ENCODE data around the gene CR1L. TPM values are rescaled to one million over a fixed set of nuclear protein-coding genes. Genes with fewer than 3 reads are reported as not detected.
"Not testable (repeated sequence)": the region's sequence is repeated elsewhere in the genome, so short reads cannot be mapped to it uniquely, and the experiment has no call there.

The CR1L gene
- total RNA-seq, 1 experiment from 2014 or later: not detected

DNA sequence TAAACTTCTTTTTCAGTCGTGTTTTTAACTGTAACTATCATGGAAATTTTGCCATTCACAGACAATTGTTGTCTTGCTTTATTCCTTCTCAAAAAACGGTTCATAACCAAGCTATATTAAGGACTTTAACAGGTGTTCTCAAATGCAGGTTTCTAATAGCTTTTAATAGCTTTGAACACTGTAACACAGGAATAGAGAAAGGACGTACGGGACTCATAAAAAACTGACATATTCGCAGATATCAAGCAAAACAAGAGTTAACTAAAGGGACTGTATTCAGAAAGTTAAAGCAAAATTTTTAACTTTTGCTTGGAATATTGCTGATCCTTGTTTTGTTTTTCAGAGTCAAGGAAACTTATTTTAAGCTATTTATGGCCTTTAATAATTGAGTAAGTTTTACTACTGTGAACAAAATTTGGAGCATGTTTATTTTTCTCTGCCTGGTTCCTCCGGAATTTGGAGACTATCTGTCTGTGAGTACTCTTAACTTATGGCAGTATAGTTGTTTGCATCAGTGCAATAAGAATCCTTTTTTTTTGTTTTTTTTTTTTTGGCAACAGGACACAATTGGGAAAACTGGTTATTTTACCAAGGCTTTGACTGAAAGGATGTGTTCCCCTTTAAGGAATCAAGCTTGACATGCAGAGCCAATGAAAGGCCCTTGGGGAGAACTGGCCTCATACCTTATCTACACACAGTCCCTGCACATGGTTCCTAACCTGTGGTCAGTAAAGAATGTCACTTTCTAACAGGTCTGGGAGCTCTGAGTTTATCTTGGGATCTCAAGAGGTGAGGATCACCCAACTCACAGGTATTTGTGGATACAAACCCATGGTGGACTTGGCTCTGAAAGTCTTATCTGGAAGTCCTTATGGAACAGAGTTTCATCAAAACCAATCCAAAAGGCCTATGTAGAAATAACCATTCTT, 101.2 kb downstream of the CR1L start:
- peak; percentile 34 for DNase-seq (ENCODE audit: low read depth)

DNA sequence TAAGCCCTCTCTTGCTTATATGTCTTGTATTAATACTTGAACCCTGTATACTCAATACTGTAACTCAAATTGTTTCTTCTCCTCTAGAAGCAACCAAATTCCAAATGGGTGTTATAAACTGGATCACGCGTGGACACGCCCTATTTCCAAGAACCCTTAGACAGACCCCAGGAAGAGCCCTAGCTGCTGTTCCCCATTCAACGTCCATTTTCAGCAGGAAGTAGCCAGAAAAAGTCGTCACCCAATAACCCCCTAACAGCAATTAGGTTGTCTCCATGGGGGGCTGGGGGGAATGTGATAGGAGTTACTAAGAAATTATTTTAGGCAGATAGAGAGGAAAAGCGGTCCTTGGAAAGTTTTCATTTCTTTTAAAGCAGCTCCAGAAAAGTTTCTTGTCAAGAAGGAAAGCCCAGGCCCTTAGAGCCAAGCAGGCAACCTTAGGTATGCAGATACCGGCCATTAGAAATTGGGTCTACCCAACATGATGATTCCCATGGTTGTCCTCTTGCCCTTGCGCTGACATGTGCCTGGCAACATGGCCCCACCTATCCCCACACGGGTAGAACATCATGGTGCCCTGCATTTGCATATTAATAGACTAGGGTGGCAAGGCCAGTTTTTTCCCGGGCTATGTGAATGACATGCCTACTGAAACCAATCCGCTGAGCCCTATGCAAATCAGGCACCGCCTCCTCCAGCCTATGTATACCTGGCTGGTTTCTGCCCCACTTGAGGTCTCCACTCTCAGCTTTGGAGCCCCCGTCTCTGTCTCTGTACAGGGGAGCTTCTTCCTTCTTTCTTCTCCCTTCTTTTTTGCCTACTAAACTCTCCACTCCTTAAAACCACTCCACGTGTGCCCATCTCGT, 102.9 kb downstream of the CR1L start:
- no peak for DNase-seq (ENCODE audit: low read depth)

DNA sequence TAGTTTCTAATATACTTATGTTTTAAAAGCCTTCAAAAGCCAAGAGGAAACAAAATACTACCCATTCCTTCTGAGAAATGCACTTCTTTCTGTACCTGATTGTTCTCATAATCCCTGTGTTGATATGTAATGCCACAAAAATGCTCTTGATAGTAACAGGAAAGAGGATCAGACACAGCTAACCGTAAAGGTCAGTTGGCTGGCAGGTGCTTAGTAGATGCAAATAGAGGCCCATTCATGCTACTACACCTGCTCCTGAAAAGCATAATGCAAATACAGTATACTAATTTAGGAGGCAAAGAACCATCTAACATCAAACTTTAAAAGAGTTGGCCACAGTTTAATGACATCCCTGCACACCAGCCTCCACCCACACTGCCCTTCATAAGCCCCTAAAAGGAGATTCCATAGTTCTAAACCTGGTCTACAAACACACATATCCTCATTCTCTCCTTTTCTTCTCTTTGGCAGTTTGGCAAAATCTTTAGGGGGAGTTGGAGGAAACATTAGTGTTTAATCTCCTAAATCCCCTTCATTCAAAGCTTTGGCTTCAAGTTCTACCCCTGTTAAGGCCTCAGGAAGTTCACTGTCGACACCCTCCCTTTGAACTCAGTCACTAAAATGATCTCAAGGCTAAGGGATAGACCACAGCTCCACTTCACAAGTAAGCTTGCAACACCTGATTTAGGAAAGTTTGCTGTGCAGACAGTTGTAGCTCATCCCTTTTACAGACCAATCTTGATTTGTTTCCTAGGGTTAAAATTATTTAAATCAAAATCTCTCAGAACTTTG, 104.0 kb downstream of the CR1L start:
- DNase-seq (ENCODE audit: low read depth): peak; percentile 50

DNA sequence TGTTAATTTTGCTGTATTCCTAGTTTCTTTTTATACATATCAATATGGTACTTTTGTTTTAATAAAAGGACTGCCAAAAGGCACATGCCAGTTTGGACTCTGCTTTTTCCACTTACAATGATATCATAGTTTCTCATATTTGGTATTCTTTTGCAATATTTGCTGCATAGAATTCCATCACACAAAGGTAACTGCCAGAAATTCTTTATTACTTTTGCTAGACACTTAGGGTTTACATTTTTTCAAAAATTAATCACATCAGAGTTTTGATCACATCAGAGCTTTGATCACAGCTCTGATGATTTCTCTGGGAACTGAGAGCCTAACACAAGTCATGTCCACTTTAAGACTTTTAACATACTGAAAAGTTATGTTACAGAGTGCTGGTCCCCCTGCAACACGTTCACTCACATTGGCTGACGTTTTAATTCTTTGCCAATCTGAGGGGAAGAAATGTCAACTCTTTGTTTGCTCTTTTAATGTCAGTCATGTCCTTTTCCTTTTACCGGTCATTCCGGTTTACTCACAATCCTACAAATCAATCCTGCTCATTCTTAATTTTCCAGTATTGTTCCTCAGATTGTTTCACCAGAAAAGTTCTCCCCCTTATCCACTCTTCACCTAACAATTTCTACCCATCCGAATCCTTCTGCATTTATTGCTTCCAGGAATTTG, 105.8 kb downstream of the CR1L start:
- DNase-seq (ENCODE audit: low read depth): no peak

DNA sequence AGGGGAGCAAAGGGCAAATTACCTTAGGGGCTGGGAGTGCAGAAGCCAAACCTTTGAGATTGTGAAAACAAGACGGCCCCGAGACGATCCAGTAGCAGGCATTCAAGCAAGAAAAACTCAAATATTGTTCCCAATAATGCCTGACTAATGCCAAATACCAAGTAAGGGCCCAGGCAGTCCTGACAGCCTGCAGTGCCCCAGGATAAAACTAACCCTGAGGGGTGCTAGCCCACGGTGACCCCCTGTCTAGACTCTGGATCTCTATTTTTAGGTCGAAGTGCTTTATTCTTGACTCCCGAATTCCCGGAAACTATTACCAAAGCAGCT, 106.5 kb downstream of the CR1L start:
- not testable (repeated sequence) for DNase-seq (ENCODE audit: low read depth)

DNA sequence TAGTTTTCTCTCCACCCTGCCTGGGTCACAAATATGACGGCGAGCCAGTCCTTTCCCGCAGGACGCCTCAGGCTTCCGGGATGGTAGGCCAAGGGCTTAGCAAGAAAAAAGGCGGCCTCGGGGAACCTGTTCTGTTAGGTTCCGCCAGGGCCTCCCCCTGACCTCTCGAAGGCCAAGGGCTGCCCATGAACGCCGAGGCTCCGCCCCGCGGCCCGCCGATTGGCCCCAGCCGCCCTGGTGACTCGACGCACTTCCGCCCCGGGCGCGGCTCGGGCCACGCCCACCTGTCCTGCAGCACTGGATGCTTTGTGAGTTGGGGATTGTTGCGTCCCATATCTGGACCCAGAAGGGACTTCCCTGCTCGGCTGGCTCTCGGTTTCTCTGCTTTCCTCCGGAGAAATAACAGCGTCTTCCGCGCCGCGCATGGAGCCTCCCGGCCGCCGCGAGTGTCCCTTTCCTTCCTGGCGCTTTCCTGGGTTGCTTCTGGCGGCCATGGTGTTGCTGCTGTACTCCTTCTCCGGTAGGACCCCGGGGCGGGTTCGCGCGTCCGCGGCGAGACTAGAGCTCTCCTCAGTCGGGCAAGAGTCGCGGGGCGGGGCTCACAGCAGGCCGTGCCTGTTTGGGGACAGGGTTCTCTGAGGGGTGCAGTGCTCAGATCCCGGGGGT, 107.0 kb downstream of the CR1L start, which contains the start of gene CD46:
Gene CD46 (plus strand): TSS at position 265 of the 666 bp plus-strand sequence. CDS start 159 bp downstream, at position 424.
- peak; percentile 98 for DNase-seq (ENCODE audit: low read depth)

DNA sequence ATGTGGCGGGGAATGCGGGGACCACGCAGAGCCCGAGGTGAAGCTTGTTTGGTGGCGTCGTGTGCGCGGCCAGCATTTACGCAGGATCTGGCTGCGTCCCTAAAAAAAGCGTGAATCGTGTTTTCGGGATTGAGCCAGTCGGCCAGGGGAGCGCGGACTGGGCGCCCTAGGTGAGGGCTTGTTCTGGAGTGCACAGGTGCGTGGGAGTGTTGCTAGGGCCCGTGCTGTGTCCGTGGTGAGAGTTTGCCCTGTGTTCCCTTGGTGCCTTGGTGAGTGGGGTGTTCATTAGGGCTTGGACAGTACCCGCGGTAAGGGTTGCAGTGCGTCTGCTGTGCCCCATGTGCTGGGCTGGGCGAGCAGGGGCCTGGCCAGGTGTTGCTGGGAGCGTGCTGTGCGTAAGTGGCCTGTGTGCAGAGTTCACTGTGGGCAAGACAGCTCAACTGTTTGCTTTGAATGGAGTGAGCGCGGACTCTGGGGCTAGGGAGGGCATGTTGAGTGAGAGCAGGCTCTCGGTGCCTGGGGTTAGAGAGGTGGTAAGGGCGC, 107.6 kb downstream of the CR1L start:
- peak; percentile 47 for DNase-seq (ENCODE audit: low read depth)

DNA sequence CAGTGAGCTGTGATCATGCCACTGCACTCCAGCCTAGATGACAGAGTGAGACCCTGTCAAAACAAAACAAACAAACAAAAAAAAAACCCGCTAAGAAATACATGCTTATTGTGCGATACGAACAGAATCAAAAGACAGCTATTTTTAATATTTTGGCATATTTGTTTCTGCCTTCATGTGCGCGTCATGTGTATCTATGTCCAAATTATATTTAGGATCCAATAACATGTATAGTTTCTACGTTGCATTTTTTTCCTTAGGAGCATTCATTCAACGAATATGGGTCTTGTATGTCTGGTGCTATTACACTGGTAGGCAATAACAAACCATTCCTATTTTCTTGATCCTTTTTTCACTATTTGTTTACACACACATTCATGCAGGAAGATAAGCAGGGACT, 108.7 kb downstream of the CR1L start:
- DNase-seq (ENCODE audit: low read depth): no peak

DNA sequence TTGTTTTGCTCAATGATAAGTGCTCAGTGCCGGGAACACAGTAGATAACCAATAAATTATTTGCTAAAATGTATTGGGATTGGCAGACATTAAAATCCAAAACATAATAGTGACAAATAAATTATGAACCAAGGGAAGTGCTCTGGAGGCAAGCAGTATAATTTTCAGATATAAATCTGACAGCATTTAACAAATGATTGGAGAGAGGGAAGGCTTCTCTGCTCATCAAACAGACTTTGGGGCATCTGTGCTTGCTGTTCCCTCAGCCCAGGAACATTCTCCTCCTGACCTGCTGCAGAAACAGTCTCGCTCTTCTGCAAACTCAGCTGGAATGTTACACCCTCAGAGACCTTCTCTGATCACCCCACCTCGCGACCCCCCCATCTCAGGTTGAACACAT, 109.1 kb downstream of the CR1L start:
- DNase-seq (ENCODE audit: low read depth): no peak

DNA sequence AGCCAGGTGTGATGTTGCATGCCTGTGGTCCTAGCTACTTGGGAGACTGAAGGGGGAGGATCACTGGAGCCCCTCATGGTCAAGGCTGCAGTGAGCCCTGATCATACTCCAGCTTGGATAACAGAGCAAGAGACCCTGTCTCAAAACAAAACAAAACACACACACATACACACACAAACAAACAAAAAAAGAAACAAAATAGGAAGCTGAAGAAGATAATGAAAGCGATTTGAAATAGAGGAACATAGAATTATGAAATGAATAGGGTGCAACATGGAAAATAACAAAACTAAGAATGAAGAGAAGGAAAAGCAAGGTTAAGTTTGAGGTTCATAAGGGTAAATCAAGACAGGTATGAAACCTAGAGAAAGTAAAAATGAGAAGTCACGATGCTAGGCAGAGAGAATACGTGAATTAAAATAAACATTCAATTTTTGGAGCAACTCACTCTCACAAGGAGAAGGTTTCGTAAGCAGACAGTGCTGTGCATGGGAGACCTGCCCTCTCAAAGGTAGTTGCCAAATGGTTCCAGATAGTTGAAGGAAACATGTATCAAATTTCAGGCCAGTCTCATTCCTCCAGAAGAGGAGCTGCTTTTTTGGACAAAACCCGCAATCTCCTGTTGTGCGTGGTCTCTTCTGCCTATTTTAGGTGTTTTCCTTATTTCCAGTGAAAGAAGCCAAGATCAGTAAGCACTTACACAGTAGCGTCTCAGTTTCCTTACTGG, 110.2 kb downstream of the CR1L start:
- DNase-seq (ENCODE audit: low read depth): no peak

DNA sequence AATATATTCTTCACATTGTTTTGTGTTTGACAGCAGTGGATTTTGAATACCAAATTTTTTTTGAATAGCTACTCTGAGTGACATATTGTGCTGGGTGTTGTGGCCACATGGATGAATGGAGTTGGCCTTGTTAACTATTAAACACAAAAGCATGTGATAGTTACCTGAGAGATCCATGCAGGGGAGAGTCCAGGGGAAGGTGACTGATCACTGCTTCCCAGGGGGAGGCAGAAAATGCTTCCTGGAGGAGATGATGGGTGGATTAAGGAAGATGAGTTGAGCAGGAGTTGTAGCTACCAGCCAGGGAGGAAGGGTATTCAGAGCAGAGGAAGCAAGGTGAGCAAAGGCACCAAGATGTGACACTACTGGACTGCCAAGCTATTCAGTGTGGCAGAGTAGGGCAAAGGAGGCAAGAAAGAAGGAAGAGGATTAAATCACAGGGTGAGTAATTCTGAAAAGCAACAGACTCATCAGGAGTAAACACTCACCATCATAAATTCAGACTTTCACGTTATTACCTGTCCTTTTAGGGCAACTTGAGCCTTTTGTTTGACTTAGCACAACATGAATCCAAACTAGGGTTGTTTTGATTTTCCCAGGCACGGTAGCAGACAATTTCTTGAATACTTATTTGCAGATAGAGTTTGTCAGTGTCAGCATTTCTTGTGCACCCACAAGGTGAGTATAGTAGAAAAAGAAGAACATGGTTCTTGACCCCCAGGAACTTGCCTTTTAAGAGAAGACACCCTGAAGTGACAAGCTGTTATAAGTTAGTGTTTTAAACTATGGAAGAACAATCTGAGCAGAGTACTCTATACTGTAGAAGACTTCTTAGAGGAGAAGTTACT, 111.1 kb downstream of the CR1L start:
- DNase-seq (ENCODE audit: low read depth): peak; percentile 31

DNA sequence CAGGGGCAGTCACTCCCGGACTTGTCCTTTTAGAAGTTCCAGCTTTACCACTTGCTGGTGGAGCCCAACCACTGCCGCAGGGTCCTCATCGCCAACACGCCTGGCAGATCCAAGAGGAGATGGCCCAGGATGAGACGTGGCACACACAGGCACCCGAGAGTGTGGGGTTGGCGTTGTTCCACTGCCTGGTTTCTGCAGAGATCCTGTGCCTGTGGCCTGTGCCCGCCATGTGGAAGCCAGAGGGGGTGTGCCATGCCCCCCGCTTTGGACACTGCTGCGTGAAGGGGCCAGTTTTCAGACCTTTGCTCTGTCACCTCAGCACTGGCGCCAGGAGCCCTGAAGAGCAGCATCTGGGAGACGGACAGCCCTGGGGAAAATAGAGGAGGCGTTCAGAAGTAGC, 117.7 kb downstream of the CR1L start:
- DNase-seq (ENCODE audit: low read depth): no peak

DNA sequence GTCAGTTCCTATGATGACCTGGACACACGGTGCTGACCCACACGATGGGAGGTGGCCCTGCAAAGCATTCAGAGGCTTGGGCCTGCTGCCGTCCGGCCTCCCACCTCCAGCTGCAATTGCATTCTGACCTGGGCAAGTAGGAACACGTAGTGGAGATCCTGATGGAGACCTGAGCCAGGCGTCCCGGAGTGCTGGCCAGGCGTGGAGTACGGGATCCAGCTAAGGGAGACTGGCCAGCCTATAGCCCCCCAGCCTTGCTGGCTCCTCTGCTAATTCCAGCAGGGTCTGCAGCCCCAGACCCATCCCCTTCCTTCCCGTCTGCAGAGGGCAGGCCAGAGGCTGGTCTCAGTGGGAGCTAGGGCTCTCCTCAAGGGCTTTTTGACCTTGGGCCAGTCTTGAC, 118.2 kb downstream of the CR1L start:
- no peak for DNase-seq (ENCODE audit: low read depth)

DNA sequence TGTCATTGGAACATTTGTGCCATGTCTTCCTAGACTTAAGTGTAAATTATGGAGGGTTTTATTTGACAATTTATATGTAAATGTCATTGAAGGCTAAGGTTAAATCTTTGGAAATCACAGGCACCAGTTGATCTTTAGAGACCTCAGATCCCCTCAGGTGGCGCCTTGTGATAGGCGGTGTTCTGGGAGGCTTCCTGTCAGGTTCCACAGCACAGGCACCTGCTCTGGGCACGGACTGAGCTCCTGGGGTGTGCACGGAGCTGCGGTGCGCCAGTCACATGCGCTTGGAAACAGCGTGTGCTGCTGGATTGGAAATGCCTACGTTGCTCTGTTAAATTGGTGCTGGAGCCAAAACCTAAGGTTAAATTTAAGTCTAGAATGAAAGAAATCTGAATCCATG, 119.0 kb downstream of the CR1L start:
- DNase-seq (ENCODE audit: low read depth): no peak

DNA sequence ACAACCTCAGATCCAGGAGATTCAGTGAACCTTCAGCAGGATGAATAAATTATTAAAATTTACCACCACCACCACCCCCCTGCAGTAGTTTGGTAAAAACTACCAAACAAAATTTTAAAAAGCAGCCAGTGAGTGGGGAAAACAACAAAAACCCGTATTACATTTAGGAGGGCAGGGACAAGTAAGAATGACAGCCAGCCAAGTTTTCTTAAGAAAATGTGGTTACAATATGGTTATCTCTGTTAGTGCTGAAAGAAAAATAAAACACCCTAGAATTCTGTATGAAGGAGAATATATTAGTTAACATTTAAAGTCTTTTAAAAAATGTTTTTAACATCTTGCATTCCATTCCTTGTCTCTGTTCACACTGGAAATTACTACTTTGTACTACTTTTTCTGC, 121.6 kb downstream of the CR1L start:
- no peak for DNase-seq (ENCODE audit: low read depth)

DNA sequence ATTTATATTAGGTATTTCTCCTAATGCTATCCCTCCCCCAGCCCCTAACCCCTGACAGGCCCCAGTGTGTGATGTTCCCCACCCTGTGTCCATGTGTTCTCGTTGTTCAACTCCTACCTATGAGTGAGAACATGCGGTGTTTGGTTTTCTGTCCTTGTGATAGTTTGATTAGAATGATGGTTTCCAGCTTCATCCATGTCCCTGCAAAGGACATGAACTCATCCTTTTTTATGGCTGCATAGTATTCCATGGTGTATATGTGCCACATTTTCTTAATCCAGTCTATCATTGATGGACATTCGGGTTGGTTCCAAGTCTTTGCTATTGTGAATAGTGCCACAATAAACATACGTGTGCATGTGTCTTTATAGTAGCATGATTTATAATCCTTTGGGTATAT, 125.6 kb downstream of the CR1L start:
- not testable (repeated sequence) for DNase-seq (ENCODE audit: low read depth)

All from M059J (cell line).